Neural progenitor cell (in vitro differentiated cells): ENCODE measurements around the gene NUP93. TPM values are rescaled to one million over a fixed set of nuclear protein-coding genes. Genes with fewer than 3 reads are reported as not detected.

Experiments
- DNase-seq: peaks from one replicate; pipeline ENCODE4 v3.0.0-alpha.2; 2016; ENCODE audit warnings: low spot score
- H2AFZ ChIP-seq: fragments of 200-600 bp; sonication (generic); replicated peaks from 2 replicates; pipeline ENCODE4 v1.6.1; 2016; ENCODE audit warnings: antibody characterized with exemption
- H3F3A ChIP-seq: fragments of 200-600 bp; sonication (generic); 2 replicates; pipeline ENCODE4 v1.6.1; 2016; ENCODE audit warnings: antibody characterized with exemption, low read depth
- H3K27ac ChIP-seq: fragments of 200-600 bp; sonication (generic); 2 replicates; pipeline ENCODE4 v1.5.1; 2016; ENCODE audit warnings: mild to moderate bottlenecking
- H3K27me3 ChIP-seq: fragments of 200-600 bp; sonication (generic); 2 replicates; pipeline ENCODE4 v1.6.1; 2016; ENCODE audit warnings: mild to moderate bottlenecking, moderate library complexity
- H3K36me3 ChIP-seq: fragments of 200-600 bp; sonication (generic); 2 replicates; pipeline ENCODE4 v1.5.1; 2016
- H3K4me1 ChIP-seq: fragments of 200-600 bp; sonication (generic); 2 replicates; pipeline ENCODE4 v1.6.1; 2016; ENCODE audit warnings: mixed run types
- H3K4me2 ChIP-seq: fragments of 200-600 bp; sonication (generic); 2 replicates; pipeline ENCODE4 v1.6.1; 2016
- H3K4me3 ChIP-seq: fragments of 200-600 bp; sonication (generic); 2 replicates; pipeline ENCODE4 v1.5.1; 2016
- H3K79me2 ChIP-seq: fragments of 200-600 bp; sonication (generic); 2 replicates; pipeline ENCODE4 v1.6.1; 2016; ENCODE audit warnings: low read depth
- H3K9ac ChIP-seq: fragments of 200-600 bp; sonication (generic); 2 replicates; pipeline ENCODE4 v1.6.1; 2016
- H3K9me3 ChIP-seq: fragments of 200-600 bp; sonication (generic); 2 replicates; pipeline ENCODE4 v1.5.1; 2016; ENCODE audit warnings: low read depth
- H4K20me1 ChIP-seq: fragments of 200-600 bp; sonication (generic); 2 replicates; pipeline ENCODE4 v1.6.1; 2016; ENCODE audit warnings: low read depth
- H3K27ac Mint-ChIP-seq: 3 replicates; pipeline ENCODE4 v1.8.0; 2021; ENCODE audit warnings: mixed read lengths
- H3K27me3 Mint-ChIP-seq: 2 replicates; pipeline ENCODE4 v1.8.0; 2022; ENCODE audit warnings: low read depth, mild to moderate bottlenecking, inconsistent platforms, moderate library complexity, mixed read lengths; ENCODE audit not compliant: insufficient read depth
- H3K36me3 Mint-ChIP-seq: 3 replicates; pipeline ENCODE4 v1.8.0; 2021; ENCODE audit warnings: mixed read lengths
- H3K4me1 Mint-ChIP-seq: 3 replicates; pipeline ENCODE4 v1.8.0; 2021; ENCODE audit warnings: mixed read lengths
- H3K4me3 Mint-ChIP-seq: 3 replicates; pipeline ENCODE4 v1.8.0; 2021; ENCODE audit warnings: mild to moderate bottlenecking, moderate library complexity, mixed read lengths
- H3K9me3 Mint-ChIP-seq: 3 replicates; pipeline ENCODE4 v1.8.0; 2020; ENCODE audit warnings: mixed read lengths
- CTCF ChIP-seq: fragments of 200-600 bp; sonication (generic); IDR thresholded peaks from 2 replicates; pipeline ENCODE4 v1.5.1; 2017; ENCODE audit warnings: antibody characterized with exemption, mild to moderate bottlenecking
- EZH2 ChIP-seq: fragments of 200-600 bp; sonication (generic); IDR thresholded peaks from 2 replicates; pipeline ENCODE4 v1.6.1; 2017; ENCODE audit warnings: antibody characterized with exemption, mild to moderate bottlenecking, moderate library complexity
- EZH2phosphoT487 ChIP-seq: fragments of 200-600 bp; sonication (generic); IDR thresholded peaks from 2 replicates; pipeline ENCODE4 v1.6.1; 2017; ENCODE audit warnings: antibody characterized with exemption
- total RNA-seq: library from RNA; depleted of rRNA; stranded (reverse); fragments of >200 nt; gene quantifications from 2 replicates; pipeline ENCODE4 v1.2.3, GENCODE V29; 2015; ENCODE audit warnings: low replicate concordance

Gene NUP93
- total RNA-seq, 1 donor from 2014 or later: 116 TPM

GRCh38 chr16:56710181-56710737 lies 19.7 kb upstream of the NUP93 start:
- Histone ChIP-seq H2AFZ (no peak overlapping the region), H3K9ac (no peak overlapping the region), H3K4me1 (no peaks in the 10 kb centered on the region), H4K20me1 (no peaks in the 10 kb centered on the region), H3F3A (no peaks in the 10 kb centered on the region), H3K27ac (no peak overlapping the region), H3K9me3 (no peaks in the 10 kb centered on the region), H3K4me2 (no peak overlapping the region), H3K36me3 (no peaks in the 10 kb centered on the region), H3K79me2 (no peaks in the 10 kb centered on the region), H3K4me3 (no peak overlapping the region), H3K27me3 (no peaks in the 10 kb centered on the region)
- Mint-ChIP-seq H3K27me3 (peaks cover 10% of the 10 kb centered on the region), H3K27ac (no peak overlapping the region), H3K4me3 (no peak overlapping the region), H3K36me3 (no peaks in the 10 kb centered on the region), H3K4me1 (no peaks in the 10 kb centered on the region), H3K9me3 (no peaks in the 10 kb centered on the region)
- DNase-seq: no peak
- TF ChIP-seq EZH2 (no peak), EZH2phosphoT487 (no peak), CTCF (no peak)

GRCh38 chr16:56711862-56712261 lies 18.1 kb upstream of the NUP93 start:
- no peaks in the 10 kb centered on the region for H3K9me3 ChIP-seq
- Mint-ChIP-seq H3K36me3 (no peaks in the 10 kb centered on the region), H3K27ac (no peak overlapping the region), H3K9me3 (no peaks in the 10 kb centered on the region), H3K4me1 (no peaks in the 10 kb centered on the region), H3K27me3 (peaks cover 10% of the 10 kb centered on the region), H3K4me3 (no peak overlapping the region)
- H3K9ac ChIP-seq: no peak overlapping the region
- H4K20me1 ChIP-seq: no peaks in the 10 kb centered on the region
- no peak for DNase-seq
- H3K27ac ChIP-seq: no peak overlapping the region
- H3F3A ChIP-seq: no peaks in the 10 kb centered on the region
- H3K4me3 ChIP-seq: no peak overlapping the region
- no peaks in the 10 kb centered on the region for H3K36me3 ChIP-seq
- H2AFZ ChIP-seq: no peak overlapping the region
- H3K4me1 ChIP-seq: no peaks in the 10 kb centered on the region
- no peak overlapping the region for H3K4me2 ChIP-seq
- no peak for TF ChIP-seq CTCF
- H3K79me2 ChIP-seq: no peaks in the 10 kb centered on the region
- H3K27me3 ChIP-seq: no peaks in the 10 kb centered on the region

GRCh38 chr16:56713794-56714193 lies 16.1 kb upstream of the NUP93 start:
- H4K20me1 ChIP-seq: no peaks in the 10 kb centered on the region
- no peak for DNase-seq
- Mint-ChIP-seq H3K9me3 (no peaks in the 10 kb centered on the region), H3K4me3 (no peak overlapping the region), H3K4me1 (no peaks in the 10 kb centered on the region), H3K27ac (no peak overlapping the region), H3K36me3 (no peaks in the 10 kb centered on the region), H3K27me3 (peaks cover 10% of the 10 kb centered on the region)
- H3K27me3 ChIP-seq: no peaks in the 10 kb centered on the region
- H3K36me3 ChIP-seq: no peaks in the 10 kb centered on the region
- H2AFZ ChIP-seq: no peak overlapping the region
- no peaks in the 10 kb centered on the region for H3K4me1 ChIP-seq
- TF ChIP-seq CTCF: no peak
- no peak for TF ChIP-seq EZH2phosphoT487
- TF ChIP-seq EZH2: no peak
- no peaks in the 10 kb centered on the region for H3K79me2 ChIP-seq
- H3K4me2 ChIP-seq: no peak overlapping the region
- H3K4me3 ChIP-seq: no peak overlapping the region
- no peak overlapping the region for H3K9ac ChIP-seq
- no peaks in the 10 kb centered on the region for H3K9me3 ChIP-seq
- H3K27ac ChIP-seq: no peak overlapping the region
- no peaks in the 10 kb centered on the region for H3F3A ChIP-seq
